A549 (cell line): ENCODE results near the gene TVP23C.
"Not testable (repeated sequence)": the region's sequence is repeated elsewhere in the genome, so short reads cannot be mapped to it uniquely, and the experiment has no call there.

ENCODE experiments used
- MAFK ChIP-seq: fragments of 450-650 bp; IDR thresholded peaks from 2 replicates; pipeline ENCODE4 v1.6.1; 2014; ENCODE audit not compliant: partially characterized antibody
- SMC3 ChIP-seq: fragments of >200 bp; sonication (Bioruptor Twin); formaldehyde crosslinking; IDR thresholded peaks from 3 replicates; pipeline ENCODE4 v1.6.1; 2018; ENCODE audit warnings: inconsistent platforms
- TF ChIP-seq, protein P1 (sequence below): fragments of >200 bp; sonication (Bioruptor Twin); formaldehyde crosslinking; IDR thresholded peaks from 3 replicates; pipeline ENCODE4 v1.5.1; 2016

- TF ChIP-seq, protein P1, sequence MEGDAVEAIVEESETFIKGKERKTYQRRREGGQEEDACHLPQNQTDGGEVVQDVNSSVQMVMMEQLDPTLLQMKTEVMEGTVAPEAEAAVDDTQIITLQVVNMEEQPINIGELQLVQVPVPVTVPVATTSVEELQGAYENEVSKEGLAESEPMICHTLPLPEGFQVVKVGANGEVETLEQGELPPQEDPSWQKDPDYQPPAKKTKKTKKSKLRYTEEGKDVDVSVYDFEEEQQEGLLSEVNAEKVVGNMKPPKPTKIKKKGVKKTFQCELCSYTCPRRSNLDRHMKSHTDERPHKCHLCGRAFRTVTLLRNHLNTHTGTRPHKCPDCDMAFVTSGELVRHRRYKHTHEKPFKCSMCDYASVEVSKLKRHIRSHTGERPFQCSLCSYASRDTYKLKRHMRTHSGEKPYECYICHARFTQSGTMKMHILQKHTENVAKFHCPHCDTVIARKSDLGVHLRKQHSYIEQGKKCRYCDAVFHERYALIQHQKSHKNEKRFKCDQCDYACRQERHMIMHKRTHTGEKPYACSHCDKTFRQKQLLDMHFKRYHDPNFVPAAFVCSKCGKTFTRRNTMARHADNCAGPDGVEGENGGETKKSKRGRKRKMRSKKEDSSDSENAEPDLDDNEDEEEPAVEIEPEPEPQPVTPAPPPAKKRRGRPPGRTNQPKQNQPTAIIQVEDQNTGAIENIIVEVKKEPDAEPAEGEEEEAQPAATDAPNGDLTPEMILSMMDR = not testable (repeated sequence)
- TF ChIP-seq MAFK, SMC3: not testable (repeated sequence)
These were observed 27.6 kb upstream of the TVP23C start for GRCh38 chr17:15590844-15591243.
